Heart left ventricle (tissue), 13 donors: ENCODE data around the gene DIS3L2.
"Not testable (repeated sequence)": the region's sequence is repeated elsewhere in the genome, so short reads cannot be mapped to it uniquely, and the experiment has no call there.

Experiments
- CTCF ChIP-seq, 12 donors: fragments of 200-600 bp; sonication (generic) in 4 of 12; IDR thresholded peaks; one replicate each; pipeline versions ENCODE4 v1.5.0 to v1.8.0; 2018 to 2022; ENCODE audit warnings: antibody characterized with exemption in 12 of 12, mild to moderate bottlenecking in 5 of 12
- POLR2A ChIP-seq, 2 donors: fragments of 450-650 bp; IDR thresholded peaks; one replicate each; pipeline ENCODE4 v1.6.1; 2017; ENCODE audit warnings: antibody characterized with exemption in 2 of 2, mild to moderate bottlenecking in 2 of 2, moderate library complexity in 2 of 2
- donor health status: ischemic (EF 13 %, LVEDD 7.1; RV severe dilation, severe dysfunction).
- donor health status: DM: no; HTN: yes; CAD: no.
- donor health status: DM: no; HTN: no; CAD: no.
- donor health status: ischemic (EF 25% LVEDD 6.9; RV normal size, moderate dysfunction).
- donor health status: ischemic (EF 25% LVEDD 5.7; RV mildly dilated, moderate dysfunction).
- donor health status: ischemic (EF 35%, LVEDD 5.7; RV mildly dilated, moderate dysfunction).
- donor health status: nonischemic (EF 11% LVEDD 7.7; RV severe dilation, severe dysfunction).
- donor health status: DM: yes; HTN: yes; CAD: no.
- donor health status: PGD.
- donor health status: ischemic (EF 29% LVEDD 5.4; RV normal size, mild dysfunction).
- donor health status: nonischemic (EF 23%, LVEDD 6.1; RV moderate dilation, normal function).

- TF ChIP-seq CTCF, POLR2A (IDR thresholded peaks at IDR 0.05): not testable (repeated sequence)
These were observed 352.1 kb downstream of the DIS3L2 start for GRCh38 chr2:232313645-232314044.
